HepG2 (cell line): ENCODE measurements around the gene PLSCR4. TPM values are rescaled to one million over a fixed set of nuclear protein-coding genes. Genes with fewer than 3 reads are reported as not detected.
A peak's percentile ranks its signal among the peaks of the same experiment; 100 is the strongest.

Experiments
- PCBP1 ChIP-seq: fragments of 200-400 bp; formaldehyde crosslinking; IDR thresholded peaks from 2 replicates; pipeline ENCODE4 v1.6.1; 2017; ENCODE audit warnings: mild to moderate bottlenecking, low read depth, low read length, borderline replicate concordance
- PRDM15 ChIP-seq: sonication (generic); formaldehyde crosslinking; IDR thresholded peaks from 2 replicates; pipeline ENCODE4 v1.4.0; 2020; ENCODE audit warnings: missing genetic modification reagents
- RARA ChIP-seq: IDR thresholded peaks from 2 replicates; pipeline ENCODE4 v1.6.1; 2016; ENCODE audit warnings: missing genetic modification reagents, missing compliant biosample characterization
- ZFP37 ChIP-seq: sonication (generic); formaldehyde crosslinking; IDR thresholded peaks from 2 replicates; pipeline ENCODE4 v1.4.0; 2020; ENCODE audit warnings: missing genetic modification reagents, borderline replicate concordance
- polyA plus RNA-seq, 8 experiments: library from polyadenylated mRNA; depleted of rRNA in 3 of 8; stranded (reverse) in 7 of 8; unstranded in 1 of 8; fragments of >200 nt; fragmentation: Illumina TruSeq in 4 of 8; extraction: Trizol in 4 of 8; gene quantifications; 2 replicates each; pipeline versions ENCODE4 v1.2.1 to v1.2.3, GENCODE V29; 2011 to 2016; ENCODE audit warnings: low read depth in 4 of 8, missing spikeins in 1 of 8, mixed read lengths in 1 of 8; ENCODE audit not compliant: insufficient read depth in 1 of 8
- total RNA-seq, 5 experiments: library from RNA; depleted of rRNA; stranded (reverse); fragments of >200 nt; fragmentation: Illumina TruSeq; extraction: Trizol; gene quantifications; 2 replicates each; pipeline ENCODE4 v1.2.3, GENCODE V29; 2016; ENCODE audit warnings: low read depth in 1 of 5
- TF ChIP-seq, protein P1 (sequence below): sonication (generic); formaldehyde crosslinking; IDR thresholded peaks from 2 replicates; pipeline ENCODE4 v1.4.0; 2020; ENCODE audit warnings: missing genetic modification reagents
- TF ChIP-seq, protein P2 (sequence below): sonication (generic); formaldehyde crosslinking; IDR thresholded peaks from 2 replicates; pipeline ENCODE4 v1.4.0; 2020; ENCODE audit warnings: missing genetic modification reagents, borderline replicate concordance
- TF ChIP-seq, protein P3 (sequence below), 2 experiments: sonication (generic) in 1 of 2; formaldehyde crosslinking in 1 of 2; IDR thresholded peaks; 2 replicates each; pipeline versions ENCODE4 v1.6.1 to v1.9.0; 2014 to 2022; ENCODE audit warnings: antibody characterized with exemption in 1 of 2, borderline replicate concordance in 1 of 2, inconsistent platforms in 1 of 2, low read depth in 1 of 2, missing genetic modification reagents in 1 of 2
- TF ChIP-seq, protein P4 (sequence below): sonication (generic); formaldehyde crosslinking; IDR thresholded peaks from 2 replicates; pipeline ENCODE4 v1.4.0; 2020; ENCODE audit warnings: missing genetic modification reagents
- TF ChIP-seq, protein P5 (sequence below): IDR thresholded peaks from 2 replicates; pipeline ENCODE4 v1.6.1; 2016; ENCODE audit warnings: missing compliant biosample characterization, missing genetic modification reagents, borderline replicate concordance

PLSCR4 gene
- total and polyA plus RNA-seq, 2 of the 13 experiments (the other 11 are each of a cell fraction or from before 2014, with no cell fraction given) = 1.5 to 59.0 TPM

GRCh38 chr3:146222204-146223046 lies 28.5 kb downstream of the PLSCR4 start (continued):
- TF ChIP-seq, protein P1, sequence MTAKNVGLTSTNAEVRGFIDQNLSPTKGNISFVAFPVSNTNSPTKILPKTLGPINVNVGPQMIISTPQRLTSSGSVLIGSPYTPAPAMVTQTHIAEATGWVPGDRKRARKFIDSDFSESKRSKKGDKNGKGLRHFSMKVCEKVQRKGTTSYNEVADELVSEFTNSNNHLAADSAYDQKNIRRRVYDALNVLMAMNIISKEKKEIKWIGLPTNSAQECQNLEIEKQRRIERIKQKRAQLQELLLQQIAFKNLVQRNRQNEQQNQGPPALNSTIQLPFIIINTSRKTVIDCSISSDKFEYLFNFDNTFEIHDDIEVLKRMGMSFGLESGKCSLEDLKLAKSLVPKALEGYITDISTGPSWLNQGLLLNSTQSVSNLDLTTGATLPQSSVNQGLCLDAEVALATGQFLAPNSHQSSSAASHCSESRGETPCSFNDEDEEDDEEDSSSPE (CRISPR knock-in tag) = no peak
- TF ChIP-seq PRDM15 (CRISPR knock-in tag) (no peak), ZFP37 (CRISPR knock-in tag) (no peak), RARA (CRISPR knock-in tag) (peak; percentile 92), PCBP1 (no peak)
- TF ChIP-seq, protein P2, sequence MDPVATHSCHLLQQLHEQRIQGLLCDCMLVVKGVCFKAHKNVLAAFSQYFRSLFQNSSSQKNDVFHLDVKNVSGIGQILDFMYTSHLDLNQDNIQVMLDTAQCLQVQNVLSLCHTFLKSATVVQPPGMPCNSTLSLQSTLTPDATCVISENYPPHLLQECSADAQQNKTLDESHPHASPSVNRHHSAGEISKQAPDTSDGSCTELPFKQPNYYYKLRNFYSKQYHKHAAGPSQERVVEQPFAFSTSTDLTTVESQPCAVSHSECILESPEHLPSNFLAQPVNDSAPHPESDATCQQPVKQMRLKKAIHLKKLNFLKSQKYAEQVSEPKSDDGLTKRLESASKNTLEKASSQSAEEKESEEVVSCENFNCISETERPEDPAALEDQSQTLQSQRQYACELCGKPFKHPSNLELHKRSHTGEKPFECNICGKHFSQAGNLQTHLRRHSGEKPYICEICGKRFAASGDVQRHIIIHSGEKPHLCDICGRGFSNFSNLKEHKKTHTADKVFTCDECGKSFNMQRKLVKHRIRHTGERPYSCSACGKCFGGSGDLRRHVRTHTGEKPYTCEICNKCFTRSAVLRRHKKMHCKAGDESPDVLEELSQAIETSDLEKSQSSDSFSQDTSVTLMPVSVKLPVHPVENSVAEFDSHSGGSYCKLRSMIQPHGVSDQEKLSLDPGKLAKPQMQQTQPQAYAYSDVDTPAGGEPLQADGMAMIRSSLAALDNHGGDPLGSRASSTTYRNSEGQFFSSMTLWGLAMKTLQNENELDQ (CRISPR knock-in tag) = no peak
- TF ChIP-seq, protein P3, sequence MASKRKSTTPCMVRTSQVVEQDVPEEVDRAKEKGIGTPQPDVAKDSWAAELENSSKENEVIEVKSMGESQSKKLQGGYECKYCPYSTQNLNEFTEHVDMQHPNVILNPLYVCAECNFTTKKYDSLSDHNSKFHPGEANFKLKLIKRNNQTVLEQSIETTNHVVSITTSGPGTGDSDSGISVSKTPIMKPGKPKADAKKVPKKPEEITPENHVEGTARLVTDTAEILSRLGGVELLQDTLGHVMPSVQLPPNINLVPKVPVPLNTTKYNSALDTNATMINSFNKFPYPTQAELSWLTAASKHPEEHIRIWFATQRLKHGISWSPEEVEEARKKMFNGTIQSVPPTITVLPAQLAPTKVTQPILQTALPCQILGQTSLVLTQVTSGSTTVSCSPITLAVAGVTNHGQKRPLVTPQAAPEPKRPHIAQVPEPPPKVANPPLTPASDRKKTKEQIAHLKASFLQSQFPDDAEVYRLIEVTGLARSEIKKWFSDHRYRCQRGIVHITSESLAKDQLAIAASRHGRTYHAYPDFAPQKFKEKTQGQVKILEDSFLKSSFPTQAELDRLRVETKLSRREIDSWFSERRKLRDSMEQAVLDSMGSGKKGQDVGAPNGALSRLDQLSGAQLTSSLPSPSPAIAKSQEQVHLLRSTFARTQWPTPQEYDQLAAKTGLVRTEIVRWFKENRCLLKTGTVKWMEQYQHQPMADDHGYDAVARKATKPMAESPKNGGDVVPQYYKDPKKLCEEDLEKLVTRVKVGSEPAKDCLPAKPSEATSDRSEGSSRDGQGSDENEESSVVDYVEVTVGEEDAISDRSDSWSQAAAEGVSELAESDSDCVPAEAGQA (IDR thresholded peaks at IDR 0.05; ENCODE audit: low read depth) = no peak
- TF ChIP-seq, protein P3 (CRISPR knock-in tag; IDR thresholded peaks at IDR 0.05; ENCODE audit: borderline replicate concordance) = no peak
- TF ChIP-seq, protein P4, sequence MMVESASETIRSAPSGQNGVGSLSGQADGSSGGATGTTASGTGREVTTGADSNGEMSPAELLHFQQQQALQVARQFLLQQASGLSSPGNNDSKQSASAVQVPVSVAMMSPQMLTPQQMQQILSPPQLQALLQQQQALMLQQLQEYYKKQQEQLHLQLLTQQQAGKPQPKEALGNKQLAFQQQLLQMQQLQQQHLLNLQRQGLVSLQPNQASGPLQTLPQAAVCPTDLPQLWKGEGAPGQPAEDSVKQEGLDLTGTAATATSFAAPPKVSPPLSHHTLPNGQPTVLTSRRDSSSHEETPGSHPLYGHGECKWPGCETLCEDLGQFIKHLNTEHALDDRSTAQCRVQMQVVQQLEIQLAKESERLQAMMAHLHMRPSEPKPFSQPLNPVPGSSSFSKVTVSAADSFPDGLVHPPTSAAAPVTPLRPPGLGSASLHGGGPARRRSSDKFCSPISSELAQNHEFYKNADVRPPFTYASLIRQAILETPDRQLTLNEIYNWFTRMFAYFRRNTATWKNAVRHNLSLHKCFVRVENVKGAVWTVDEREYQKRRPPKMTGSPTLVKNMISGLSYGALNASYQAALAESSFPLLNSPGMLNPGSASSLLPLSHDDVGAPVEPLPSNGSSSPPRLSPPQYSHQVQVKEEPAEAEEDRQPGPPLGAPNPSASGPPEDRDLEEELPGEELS = peak; percentile 91
- TF ChIP-seq, protein P5, sequence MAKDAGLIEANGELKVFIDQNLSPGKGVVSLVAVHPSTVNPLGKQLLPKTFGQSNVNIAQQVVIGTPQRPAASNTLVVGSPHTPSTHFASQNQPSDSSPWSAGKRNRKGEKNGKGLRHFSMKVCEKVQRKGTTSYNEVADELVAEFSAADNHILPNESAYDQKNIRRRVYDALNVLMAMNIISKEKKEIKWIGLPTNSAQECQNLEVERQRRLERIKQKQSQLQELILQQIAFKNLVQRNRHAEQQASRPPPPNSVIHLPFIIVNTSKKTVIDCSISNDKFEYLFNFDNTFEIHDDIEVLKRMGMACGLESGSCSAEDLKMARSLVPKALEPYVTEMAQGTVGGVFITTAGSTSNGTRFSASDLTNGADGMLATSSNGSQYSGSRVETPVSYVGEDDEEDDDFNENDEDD (CRISPR knock-in tag) = no peak
